Left renal cortex interstitium (tissue), 4 donors: Measurements from ENCODE around the gene TMEM200B. TPM values are rescaled to one million over a fixed set of nuclear protein-coding genes. Genes with fewer than 3 reads are reported as not detected.
"Not testable (repeated sequence)": the region's sequence is repeated elsewhere in the genome, so short reads cannot be mapped to it uniquely, and the experiment has no call there.

Experiments
- DNase-seq, 4 donors: peaks; one replicate each; pipeline ENCODE4 v3.0.0-alpha.2; 2013; ENCODE audit warnings: low read depth in 4 of 4, low spot score in 2 of 4, missing footprints in 1 of 4
- polyA plus RNA-seq, 4 donors: library from polyadenylated mRNA; unstranded; fragments of 120-200 nt; gene quantifications; one replicate each; pipeline ENCODE4 v1.2.1, GENCODE V29; 2013; ENCODE audit not compliant: insufficient read length in 4 of 4

Gene TMEM200B
- polyA plus RNA-seq, 4 donors, result 15.2 to 19.9 (median 16.0) TPM

DNA sequence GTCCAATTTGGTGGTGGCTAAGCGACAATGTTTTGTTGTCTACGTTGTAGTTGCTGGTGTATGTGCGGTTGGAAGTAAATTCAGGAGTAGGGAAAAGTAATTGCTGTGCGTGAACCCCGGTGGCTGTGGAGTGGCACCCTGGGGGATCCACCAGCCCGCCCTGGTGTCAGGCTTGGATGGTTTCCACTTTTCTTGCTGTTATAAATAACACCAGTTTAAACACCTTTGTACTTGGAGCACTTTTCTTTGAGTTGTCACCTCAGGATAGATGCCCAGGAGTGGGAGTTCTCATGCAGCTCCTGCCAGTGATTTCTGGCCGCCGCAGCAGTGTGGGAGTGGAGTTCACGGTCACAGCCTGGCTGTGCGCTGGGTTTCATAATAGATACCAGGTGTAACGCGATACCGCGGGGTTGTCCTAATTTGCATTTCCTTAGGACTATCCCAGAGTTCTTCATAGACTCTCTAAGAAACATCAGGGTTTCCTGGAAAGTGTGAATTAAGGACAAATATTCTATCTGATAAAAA is 12.8 kb upstream of the TMEM200B start:
- DNase-seq, result peak in 1 of 4 donors; percentile 37

DNA sequence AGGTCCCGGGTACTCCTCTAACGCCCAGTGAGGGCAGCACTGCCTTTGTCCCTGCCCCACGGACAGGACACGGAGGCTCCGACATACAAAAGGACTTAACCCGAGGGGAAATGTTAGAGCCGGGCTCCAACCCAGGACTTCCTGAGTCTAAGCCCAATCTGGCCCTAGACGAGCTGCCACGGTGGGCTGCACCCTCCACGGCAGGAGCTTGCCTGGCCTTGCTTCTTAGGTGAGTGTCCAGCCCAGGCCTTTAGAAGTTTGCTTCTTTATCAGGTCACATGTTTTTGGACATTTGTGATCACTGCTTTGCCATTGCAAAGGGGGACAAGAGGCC is 11.0 kb upstream of the TMEM200B start:
- DNase-seq, result no peak

DNA sequence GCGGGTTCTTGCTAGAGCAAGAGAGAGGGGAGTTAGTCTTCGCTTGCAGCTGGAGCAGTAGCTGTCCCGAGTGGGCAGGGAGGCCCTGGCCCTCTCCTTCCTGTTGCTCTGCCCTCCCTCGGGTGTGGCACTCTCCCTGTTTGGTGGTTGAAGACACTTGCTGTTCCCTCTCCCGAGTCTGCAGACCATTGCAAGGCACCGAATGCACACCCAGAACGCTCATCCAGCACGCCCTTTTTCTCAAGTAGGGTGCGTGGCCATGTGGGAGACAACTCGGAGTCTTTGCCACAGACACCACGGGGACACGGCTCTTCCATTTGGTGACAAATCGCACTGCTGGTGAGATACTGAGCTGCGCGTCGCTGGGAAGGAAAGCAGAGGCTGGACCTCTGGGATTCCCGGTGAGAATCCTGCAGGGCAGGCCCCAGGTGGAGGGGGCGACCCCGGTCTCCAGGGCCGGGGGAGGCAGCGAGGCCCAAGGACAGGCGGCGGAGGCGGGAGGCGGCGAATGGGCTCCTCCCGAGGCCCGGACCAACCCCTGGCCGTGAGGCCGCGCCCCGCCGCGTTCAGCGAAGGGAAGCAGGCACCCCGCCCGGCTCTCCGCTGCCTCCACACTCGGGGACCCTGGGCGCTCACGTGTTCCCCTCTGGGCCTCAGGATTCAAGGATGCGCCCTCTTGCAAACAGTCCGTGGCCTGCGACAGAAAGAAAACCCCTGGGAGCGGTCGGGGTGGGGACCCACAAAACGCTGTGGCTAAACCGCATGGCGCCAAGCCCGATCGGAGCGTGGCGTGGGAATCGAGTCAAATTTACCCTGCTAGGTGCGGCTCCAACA is 10.4 kb upstream of the TMEM200B start:
- no peak for DNase-seq

DNA sequence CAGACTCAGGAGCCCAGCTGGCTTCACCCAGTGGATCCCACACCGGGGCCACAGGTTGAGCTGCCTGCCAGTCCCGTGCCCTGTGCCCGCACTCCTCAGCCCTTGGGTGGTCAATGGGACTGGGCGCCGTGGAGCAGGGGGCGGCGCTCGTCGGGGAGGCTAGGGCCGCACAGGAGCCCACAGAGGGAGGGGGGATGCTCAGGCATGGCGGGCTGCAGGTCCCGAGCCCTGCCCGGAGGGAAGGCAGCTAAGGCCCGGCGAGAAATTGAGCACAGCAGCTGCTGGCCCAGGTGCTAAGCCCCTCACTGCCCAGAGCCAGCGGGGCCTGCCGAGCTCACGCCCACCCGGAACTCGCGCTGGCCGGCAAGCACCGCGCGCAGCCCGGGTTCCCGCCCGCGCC is 7.4 kb upstream of the TMEM200B start:
- DNase-seq, result not testable (repeated sequence)

DNA sequence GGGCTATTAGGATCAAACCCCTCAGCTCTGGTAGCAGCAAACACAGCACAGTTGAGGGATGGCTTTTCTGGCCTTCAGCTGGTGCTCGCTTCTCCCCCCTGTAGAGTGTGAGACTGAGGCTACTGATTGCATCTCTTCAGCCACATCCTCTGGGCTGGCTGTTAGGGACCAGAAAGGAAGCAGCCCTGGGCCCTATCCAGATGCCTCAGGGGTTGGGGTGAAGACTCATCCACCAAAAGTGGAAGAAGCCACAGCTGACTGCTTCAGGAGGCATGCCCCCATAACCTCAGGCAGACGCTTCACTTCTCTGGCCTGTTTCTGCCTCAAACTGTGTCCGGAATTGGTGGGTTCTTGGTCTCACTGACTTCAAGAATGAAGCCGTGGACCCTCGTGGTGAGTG is 6.2 kb upstream of the TMEM200B start:
- no peak for DNase-seq

DNA sequence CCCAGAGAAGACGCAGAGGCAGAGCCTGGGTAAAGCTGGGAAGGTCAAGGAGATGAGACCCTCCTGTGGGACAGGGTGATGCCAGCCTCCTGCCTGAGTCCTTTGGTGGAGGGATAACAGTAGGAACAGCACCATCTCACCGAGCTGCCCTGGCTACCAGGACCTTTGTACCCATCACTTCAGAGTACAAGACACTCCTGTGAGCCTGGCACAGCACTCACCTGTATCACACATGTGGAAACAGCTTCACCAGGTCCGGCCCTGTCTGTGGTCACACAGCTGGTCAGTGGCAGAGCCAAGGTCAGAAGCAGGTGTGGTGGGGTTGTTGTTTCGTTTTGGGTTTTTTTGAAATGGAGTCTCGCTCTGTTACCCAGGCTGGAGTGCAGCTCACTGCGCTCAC is 5.0 kb upstream of the TMEM200B start:
- no peak for DNase-seq

DNA sequence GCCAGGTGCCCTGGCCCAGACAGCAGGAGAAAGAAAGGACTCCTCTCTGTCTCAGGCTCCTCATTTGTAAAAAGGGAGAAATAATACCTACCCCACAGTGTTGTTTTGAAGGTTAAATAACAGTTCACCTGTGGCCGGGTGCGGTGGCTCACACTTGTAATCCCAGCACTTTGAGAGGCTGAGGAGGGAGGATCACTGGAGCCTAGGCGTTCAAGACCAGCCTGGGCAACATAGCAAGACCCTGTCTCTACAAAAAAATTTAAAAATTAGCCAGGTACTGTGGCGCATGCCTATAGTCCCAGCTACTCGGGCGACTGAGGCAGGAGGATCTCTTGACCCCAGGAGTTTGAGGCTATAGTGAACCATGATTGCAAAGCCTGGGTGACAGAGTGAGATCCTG is 2.5 kb upstream of the TMEM200B start:
- no peak for DNase-seq

DNA sequence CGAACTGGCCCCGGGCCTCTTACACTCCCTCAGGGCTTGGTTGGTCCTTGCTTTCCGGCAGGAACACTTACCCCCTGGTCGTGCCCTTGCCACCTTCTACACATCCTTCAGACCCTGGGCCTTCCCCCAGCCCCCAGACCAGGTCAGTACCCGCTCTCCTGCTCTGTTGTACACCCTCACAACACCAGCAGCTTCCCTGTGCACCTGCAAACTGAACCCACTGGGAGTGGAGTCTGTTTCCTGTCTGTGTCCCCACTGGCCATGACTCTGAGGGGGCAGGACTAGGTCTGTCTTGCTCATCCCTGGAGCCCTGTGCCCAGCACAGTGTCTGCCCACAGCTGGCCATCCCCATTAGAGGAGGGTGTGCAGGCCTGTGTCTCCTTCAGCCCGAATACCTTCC is 2.1 kb upstream of the TMEM200B start:
- no peak for DNase-seq

DNA sequence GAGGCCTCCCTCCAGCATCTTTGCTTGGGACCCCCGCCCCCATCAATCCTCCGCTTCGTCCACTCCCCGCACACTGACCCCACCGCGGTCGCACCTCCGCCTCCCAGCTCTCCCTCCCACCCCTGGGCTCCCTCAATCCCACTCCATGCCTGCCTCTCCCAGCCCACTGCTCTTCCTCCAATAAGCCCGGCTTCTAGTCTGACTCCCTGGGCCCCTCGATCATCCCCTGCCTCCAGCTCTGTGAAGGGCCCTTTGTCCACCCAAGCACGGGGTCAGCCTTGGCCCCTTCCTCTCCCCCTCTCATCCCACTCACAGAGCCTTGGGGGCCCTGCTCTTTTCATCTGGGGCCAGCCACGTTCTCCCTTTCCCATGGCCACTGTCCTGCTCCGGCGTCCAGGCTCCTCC is 1.5 kb upstream of the TMEM200B start:
- DNase-seq, result no peak

DNA sequence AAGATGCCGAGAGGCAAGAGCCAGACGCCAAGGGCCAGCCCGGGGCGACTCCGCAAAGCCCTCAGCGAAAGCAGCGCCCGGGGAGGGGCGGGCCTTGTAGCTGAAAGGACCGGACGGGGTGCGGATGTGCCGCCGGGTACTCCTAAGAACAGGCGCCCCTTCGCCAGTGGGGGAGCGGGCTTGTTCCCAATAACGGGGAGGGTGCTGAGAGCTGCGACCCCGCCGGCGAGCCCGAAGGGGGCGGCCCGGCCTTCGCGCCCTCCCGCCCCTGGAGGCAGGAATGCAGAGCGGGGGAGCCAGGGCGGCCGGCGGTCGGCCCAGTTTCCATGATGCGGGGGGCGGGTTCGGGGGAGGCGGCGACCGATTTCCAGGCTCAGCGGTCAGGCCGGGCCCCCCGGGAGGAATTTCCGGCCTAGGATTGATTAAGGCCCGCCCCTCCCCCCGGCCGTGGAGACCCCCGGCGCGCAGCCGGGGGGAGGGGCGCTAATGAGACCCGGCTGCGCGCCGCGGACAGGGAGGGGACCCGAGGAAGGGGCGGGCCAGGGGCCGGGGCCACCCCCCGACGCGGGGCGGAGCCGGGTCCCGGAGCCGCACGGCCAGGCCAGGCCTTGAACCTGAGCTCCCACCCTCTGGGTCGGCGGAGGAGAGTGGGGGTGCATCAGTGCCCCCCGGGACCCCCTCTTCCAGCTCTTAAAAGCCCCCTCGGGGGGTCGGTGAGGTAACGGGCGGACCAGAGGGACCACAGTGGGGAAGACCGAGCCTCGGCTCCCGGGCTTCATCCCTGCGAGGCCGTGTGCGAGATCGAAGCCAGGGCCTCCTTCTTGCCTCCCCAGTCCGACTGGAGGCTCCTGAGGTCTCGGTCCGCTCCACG is 898 bp upstream of the TMEM200B start:
- peak in 2 of 4 donors; percentile 78 to 82 for DNase-seq

DNA sequence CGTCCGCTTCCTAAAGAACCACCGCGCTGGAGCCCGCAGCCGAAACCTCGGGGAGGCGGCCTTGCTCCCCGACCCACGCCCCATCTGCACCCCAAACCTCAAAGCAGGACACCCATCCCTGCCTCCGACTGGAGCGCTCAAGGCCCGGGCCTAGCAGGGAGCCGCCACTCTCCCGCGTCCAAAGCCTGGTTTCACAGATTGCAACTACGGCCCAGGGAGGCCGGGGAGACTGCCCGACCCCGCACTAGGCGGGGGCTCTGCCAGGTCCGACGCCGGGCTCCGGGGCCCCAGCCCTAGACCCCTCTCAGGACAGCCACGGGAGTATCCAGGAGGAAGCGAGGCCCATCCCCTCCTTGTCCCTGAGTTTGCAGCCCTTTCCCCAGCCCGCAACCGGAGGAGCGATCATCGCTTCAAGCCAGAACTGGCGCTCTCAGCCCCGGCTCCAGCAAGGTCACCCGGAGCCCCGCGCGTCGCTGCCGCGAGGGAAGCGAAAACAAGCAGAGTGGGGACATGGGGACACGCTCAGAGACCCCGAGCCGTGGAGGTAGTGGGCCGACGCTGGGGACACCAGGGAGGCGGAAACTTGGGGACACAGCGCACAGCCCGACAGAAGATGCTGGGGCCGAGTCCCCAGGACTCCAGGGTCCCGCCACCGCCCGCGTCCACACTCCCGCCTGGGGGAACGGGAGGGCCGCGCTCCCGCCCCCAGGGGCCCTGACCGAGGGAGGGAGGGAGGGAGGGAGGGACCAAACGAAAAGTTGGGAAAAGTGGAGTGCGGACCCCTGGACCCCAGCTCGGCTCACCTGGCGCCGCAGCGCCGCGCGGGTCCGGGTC is 433 bp downstream of the TMEM200B start:
- no peak for DNase-seq

DNA sequence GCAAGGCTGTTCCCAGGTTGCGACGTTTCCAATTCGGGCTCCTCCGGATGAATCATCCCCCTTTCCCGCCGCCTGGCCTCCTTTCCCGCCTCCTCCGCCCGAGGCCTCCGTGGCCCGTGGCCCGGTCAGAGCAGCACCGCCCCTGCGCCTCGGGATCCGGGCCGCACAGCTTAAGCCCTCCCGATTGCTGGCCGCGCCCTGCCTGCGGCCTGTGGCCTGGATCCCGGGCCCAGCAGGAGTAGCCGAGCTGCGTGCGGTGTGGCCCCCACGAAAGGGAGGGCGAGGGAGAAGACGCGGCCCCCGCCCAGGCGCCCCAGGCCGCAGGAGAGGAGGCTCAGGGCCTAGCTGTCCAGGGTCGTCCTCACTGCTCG is 1.0 kb downstream of the TMEM200B start:
- DNase-seq, result no peak

DNA sequence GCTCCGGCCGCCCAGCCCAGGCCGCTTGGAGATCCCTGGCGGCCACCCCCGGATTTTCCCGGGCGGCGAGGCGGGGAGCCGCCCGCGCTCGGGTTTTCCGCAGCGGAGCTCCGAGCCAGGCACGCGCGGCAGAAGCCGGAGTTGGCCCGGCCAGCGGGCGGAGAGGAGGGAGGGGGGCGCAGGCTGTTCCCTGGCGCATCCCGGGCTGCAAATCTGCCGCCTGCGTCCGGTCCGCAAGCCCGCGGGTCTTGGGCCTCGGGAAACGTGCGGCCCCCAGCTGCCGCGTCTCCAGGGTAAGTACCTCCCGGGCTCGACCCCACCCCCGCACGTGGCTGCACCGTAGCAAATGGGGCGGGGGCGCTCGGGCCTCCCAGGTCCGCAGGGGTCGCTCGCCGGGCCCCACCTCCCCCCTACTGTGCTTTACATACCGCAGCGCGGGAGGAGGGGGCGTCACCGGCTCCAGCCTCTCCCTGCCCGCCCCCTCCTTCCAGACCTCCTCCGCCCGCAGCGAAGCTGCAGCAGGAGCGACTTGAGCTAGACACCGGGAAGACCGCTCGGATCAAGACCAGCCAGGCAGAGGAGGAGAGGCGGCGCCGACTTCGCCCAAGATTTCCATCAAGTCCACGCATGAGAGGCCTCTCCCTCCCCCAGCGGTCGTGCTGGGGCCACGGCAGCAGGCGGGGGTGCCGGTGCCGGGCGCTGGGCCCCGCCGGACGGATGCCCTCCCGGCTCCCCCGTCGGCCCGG is 1.6 kb downstream of the TMEM200B start:
- no peak for DNase-seq

DNA sequence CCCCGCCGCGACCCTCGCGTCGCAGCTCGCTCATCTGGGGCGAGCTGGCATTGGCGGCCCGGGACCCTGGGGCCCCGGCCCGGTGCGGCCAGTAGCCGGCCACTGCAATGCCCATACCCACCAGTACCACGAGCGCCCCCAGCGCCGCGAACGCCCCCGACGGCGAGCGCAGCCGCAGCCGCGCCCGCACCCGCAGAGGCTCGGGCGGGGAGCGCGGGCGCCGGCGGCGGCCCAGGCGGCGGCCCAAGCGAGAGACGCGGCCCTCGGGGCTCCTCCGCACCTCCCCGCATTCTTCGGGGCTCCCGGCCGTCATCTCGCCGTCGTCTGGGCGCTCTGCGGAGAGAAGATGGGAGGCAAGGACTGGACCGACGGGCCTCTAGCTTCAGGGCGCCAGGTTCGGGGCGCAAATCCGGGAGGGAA is 2.2 kb downstream of the TMEM200B start:
- no peak for DNase-seq

DNA sequence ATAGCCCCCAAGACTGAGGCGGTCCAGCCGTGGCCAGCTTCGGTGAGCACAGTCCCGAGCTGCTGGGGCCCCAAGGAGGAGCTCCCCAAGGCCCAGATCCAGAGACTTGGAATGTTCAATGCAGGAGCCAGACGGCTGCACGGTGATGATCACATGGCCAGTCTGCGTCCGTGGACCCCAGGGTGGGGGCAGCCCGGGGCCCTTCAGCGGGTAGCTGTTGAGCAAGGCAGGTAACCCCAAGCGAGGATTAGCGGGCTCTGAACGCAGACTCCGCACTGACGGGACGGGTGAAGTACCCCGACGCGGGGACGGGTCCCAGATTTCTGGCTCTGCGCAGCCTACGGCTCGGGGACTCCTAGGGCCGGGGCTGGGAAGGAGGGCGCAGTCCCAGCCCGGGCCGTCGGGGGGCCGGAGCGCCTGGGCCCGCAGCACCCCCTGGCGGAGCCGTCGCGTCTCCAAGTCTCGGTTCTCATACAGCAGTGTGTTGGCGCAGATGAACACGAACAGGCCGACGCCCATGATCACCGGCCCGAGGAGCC is 2.7 kb downstream of the TMEM200B start:
- no peak for DNase-seq

DNA sequence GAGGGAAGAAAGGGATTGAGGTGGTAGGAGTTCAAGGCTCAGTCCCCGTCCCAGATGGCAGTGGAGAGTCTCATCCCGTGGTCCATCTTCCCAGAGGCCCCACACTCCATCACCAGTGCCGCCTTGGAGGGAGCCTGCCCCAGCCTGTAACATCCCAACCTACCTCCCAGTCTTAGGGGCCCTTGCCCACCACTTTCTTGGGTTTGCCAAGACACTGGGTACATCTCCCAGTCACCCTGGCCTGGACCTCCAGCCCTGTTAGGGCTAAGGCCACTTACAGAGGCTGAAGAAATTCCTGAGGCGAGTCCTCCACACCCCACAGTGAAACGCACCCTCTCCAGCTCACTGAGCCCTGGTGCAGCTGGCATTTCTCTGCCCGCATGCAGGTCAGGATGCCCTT is 3.3 kb downstream of the TMEM200B start:
- no peak for DNase-seq

DNA sequence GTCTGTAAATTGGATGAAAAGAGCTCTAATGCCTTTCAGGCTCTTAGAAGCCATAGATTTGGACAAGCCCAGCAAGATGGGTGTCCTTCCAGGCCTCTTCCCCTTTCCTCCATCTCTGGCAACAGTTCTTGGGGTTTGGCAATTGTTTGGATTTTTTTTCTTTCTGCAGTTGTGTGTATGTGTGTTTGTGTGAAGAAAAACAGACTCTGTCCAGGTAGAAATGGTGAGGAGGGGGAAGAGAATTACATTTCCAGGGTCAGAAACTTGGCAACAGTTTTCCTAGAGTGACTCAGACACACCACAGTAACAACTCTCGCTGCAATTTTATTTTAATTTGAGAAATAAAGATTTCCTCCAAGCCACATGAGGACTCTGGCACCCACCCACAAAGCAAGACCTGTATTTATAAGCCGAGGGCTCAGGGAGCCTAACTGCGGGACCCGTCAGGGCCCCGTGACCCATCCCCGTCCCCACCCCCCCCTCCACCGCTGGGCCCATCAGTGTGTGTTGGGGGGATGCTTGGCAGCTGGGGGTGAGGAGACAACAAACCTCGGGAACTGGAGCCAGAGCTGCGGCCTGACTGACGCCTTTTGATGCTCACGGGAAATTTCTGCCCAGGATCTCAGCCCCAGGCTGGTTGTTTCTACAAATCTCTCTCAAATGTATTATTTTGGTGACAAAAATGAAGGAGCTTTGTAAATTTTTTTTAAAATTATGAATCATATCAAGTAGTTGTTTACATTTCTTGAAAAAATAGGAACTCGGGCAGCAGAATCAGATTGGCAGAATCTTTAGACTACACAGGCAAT is 4.4 kb downstream of the TMEM200B start:
- no peak for DNase-seq

DNA sequence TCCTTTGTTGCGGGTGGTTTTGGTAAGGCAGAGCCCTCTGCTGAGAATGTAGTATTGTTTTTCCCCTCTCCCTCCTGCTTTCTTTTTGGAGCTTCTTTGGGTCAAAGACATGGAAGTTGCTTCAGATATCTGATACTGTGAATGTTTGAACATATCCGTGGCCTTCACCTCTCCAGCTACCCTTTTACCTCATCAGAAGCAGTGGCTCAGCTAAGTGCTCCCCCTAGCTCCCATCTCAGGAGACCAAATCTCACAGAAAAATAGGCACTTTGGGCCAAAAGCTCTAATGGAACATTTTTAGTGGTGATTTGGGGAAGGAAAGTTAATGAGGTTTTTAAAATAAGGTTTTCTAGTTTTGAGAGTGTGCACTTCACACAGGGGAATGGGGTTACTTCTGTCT is 6.3 kb downstream of the TMEM200B start:
- no peak for DNase-seq

DNA sequence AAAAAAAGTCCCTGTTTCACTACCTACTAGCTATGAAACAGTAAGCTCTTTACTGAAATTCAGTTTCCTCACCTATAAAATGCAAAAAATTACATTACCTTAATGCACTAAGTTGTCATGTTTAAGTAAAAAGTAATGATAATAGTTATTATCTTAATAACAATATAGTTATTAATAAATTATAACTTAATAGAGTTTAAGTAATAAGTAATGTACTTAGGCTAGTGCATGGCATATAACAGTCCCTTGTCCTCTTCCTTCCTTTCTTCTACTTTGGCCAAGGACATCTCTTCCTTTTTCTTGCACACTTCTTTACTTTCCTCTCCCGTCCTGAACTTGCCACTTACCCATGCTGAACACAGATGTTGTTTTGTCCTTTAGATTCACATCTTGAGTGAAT is 9.0 kb downstream of the TMEM200B start:
- no peak for DNase-seq
